Measurements from ENCODE around the gene FNDC3A. TPM values are rescaled to one million over a fixed set of nuclear protein-coding genes. Genes with fewer than 3 reads are reported as not detected.
A peak's percentile ranks its signal among the peaks of the same experiment; 100 is the strongest.

Gene FNDC3A
- total and polyA plus RNA-seq, 9 of the 15 experiments (the other 6 are each of a cell fraction or from before 2014, with no cell fraction given): 4.1 to 22.0 (median 13.5) TPM

- TF ChIP-seq SFPQ (IDR thresholded peaks at IDR 0.05; ENCODE audit: low read depth, low read length) (no peak), CHCHD3 (CRISPR knock-in tag; IDR thresholded peaks at IDR 0.05) (0 out of 2 replicates have a peak, but pooled peaks have one; percentile 30), POLR2AphosphoS2 (IDR thresholded peaks at IDR 0.05; ENCODE audit: low read length) (no peak), ARID1B (IDR thresholded peaks at IDR 0.05) (0 out of 2 replicates have a peak, but pooled peaks have one; percentile 7), ZNF146 (CRISPR knock-in tag; IDR thresholded peaks at IDR 0.05; ENCODE audit: unreplicated experiment) (no peak), RBBP5 (IDR thresholded peaks at IDR 0.05; ENCODE audit: borderline replicate concordance, insufficient read depth, low read length, poor library complexity, severe bottlenecking) (peak; percentile 81), ZFX (CRISPR knock-in tag; IDR thresholded peaks at IDR 0.05) (peak; percentile 79), PHF8 (IDR thresholded peaks at IDR 0.05; ENCODE audit: borderline replicate concordance, low read length) (peak; percentile 79; the same call in 1 of the 2 replicates), MAX (CRISPR knock-in tag; IDR thresholded peaks at IDR 0.05) (peak; percentile 20), SREBF1 (IDR thresholded peaks at IDR 0.05; ENCODE audit: borderline replicate concordance, low read depth, low read length) (0 out of 2 replicates have a peak, but pooled peaks have one; percentile 12), CXXC5 (CRISPR knock-in tag; IDR thresholded peaks at IDR 0.05) (peak; percentile 56), ZNF695 (CRISPR knock-in tag; IDR thresholded peaks at IDR 0.05) (no peak), ARID4B (CRISPR knock-in tag; IDR thresholded peaks at IDR 0.05) (peak; percentile 53), SAP30 (IDR thresholded peaks at IDR 0.05; ENCODE audit: borderline replicate concordance, insufficient read depth, low read depth, low read length, poor library complexity, severe bottlenecking) (peak; percentile 82), POLR2AphosphoS5 (IDR thresholded peaks at IDR 0.05; ENCODE audit: control insufficient read depth, insufficient read depth, low read depth, low read length) (peak; percentile 75), HDAC1 (IDR thresholded peaks at IDR 0.05) (peak in 1 of 2 experiments; percentile 86; a peak in 2 of 4 replicates), BDP1 (IDR thresholded peaks at IDR 0.05; ENCODE audit: insufficient read depth, insufficient read length) (no peak)
Observed at GRCh38 chr13:49247643-49248621, 272.2 kb downstream of the FNDC3A start, which contains the start of gene CDADC1 (continued).
